T-helper 2 cell treated with Interferon-gamma antibody and Interleukin-4, amounts not matched to agents 5 μg/mL and 100 μg/mL, for 36 hours (primary cell): ENCODE measurements around the gene MFNG.

ENCODE experiments used
- DNase-seq: peaks from one replicate; pipeline ENCODE4 v3.0.0; 2021; ENCODE audit warnings: low spot score
- H3K27ac Mint-ChIP-seq: one replicate; pipeline ENCODE4 v1.8.0; 2021; ENCODE audit warnings: mild to moderate bottlenecking, mixed read lengths
- H3K27me3 Mint-ChIP-seq: one replicate; pipeline ENCODE4 v1.8.0; 2021; ENCODE audit warnings: low read depth, mixed read lengths
- H3K36me3 Mint-ChIP-seq: one replicate; pipeline ENCODE4 v1.8.0; 2021; ENCODE audit warnings: low read depth, mixed read lengths
- H3K4me1 Mint-ChIP-seq: one replicate; pipeline ENCODE4 v1.8.0; 2021; ENCODE audit warnings: low read depth, mixed read lengths
- H3K4me3 Mint-ChIP-seq: one replicate; pipeline ENCODE4 v1.8.0; 2022; ENCODE audit warnings: mild to moderate bottlenecking, moderate library complexity, mixed read lengths
- H3K9me3 Mint-ChIP-seq: one replicate; pipeline ENCODE4 v1.8.0; 2021; ENCODE audit warnings: mixed read lengths

Gene MFNG

GRCh38 chr22:37445501-37445900, 40.7 kb downstream of the MFNG start:
- Mint-ChIP-seq H3K4me3 (no peak overlapping the region), H3K36me3 (no peaks in the 10 kb centered on the region), H3K27ac (no peak overlapping the region), H3K9me3 (peaks cover 5% of the 10 kb centered on the region), H3K27me3 (peaks cover 4% of the 10 kb centered on the region), H3K4me1 (peaks cover 7% of the 10 kb centered on the region)
- no peak for DNase-seq

DNA sequence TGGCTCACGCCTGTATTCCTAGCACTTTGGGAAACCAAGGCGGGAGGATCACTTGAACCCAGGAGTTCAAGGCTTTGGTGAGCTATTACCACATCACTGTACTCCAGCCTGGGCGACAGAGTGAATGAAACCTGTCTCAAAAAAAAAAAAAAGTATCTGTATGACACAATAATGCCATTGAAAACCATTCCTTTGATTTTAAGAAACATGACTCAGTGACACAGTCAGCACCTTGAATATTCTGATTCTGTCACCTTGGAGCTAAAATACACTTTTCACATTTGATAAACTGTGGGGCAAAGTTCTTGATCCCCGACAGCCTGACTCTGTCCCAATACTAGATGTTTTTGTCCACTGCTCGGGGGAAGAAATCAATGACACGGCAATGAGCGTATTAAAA, 42.2 kb downstream of the MFNG start:
- no peak for DNase-seq
- Mint-ChIP-seq H3K27ac (no peak overlapping the region), H3K27me3 (peaks cover 9% of the 10 kb centered on the region), H3K36me3 (no peaks in the 10 kb centered on the region), H3K4me3 (no peak overlapping the region), H3K9me3 (peaks cover 5% of the 10 kb centered on the region), H3K4me1 (peaks cover 3% of the 10 kb centered on the region)

- H3K36me3 Mint-ChIP-seq = no peaks in the 10 kb centered on the region
- no peak for DNase-seq
- peaks cover 9% of the 10 kb centered on the region for H3K27me3 Mint-ChIP-seq
- H3K4me3 Mint-ChIP-seq = no peak overlapping the region
- H3K9me3 Mint-ChIP-seq = peaks cover 5% of the 10 kb centered on the region
- H3K4me1 Mint-ChIP-seq = peaks cover 3% of the 10 kb centered on the region
- H3K27ac Mint-ChIP-seq = no peak overlapping the region
Measured at GRCh38 chr22:37443086-37443485, 43.1 kb downstream of the MFNG start.

DNA sequence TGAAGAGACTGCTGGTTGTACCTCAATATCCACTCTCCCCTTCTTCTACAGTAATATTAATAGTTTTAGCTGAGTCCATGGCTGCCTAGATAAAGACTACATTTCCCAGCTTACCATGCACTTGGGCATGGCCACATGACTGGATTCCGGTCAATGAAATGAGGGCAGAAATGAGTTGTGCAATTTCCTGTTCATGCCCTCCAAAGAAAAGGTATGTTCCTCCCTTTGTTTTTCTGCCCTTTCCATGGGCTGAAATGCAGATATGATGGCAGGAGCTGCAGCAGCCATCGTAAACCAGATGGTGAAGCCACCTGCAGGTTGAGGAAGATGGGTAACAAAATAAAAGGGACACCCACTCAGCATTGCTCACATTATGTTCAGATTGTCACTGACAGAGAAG, 43.6 kb downstream of the MFNG start:
- Mint-ChIP-seq H3K4me3 (no peak overlapping the region), H3K27ac (no peak overlapping the region), H3K36me3 (no peaks in the 10 kb centered on the region), H3K9me3 (peaks cover 5% of the 10 kb centered on the region), H3K27me3 (peaks cover 9% of the 10 kb centered on the region), H3K4me1 (peaks cover 3% of the 10 kb centered on the region)
- no peak for DNase-seq

- peaks cover 3% of the 10 kb centered on the region for H3K4me1 Mint-ChIP-seq
Measured at GRCh38 chr22:37442135-37442534, 44.0 kb downstream of the MFNG start.

DNA sequence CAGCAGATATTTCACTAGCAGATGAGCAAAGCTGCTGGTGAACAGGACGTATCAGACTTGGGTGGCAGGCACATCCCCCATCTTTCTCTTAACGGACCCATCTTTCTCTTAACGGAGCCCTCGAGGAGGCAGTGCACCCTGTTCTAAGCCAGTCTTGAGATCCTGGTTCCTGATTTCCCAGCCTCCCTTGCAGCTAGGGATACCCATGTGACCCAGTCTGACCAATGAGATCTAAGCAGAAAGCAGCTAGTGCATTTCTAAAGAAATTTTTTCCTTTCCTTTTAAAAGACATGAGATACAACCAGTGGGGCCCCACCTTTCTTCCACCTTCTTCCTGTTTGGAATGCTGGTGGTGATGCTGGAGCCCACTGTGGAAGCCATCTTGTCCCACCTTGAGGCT, 45.3 kb downstream of the MFNG start:
- H3K4me3 Mint-ChIP-seq = no peak overlapping the region
- no peak for DNase-seq
- H3K4me1 Mint-ChIP-seq = peaks cover 3% of the 10 kb centered on the region
- peaks cover 5% of the 10 kb centered on the region for H3K9me3 Mint-ChIP-seq
- no peaks in the 10 kb centered on the region for H3K36me3 Mint-ChIP-seq
- H3K27me3 Mint-ChIP-seq = peaks cover 9% of the 10 kb centered on the region
- no peak overlapping the region for H3K27ac Mint-ChIP-seq

More at GRCh38 chr22:37442135-37442534, 44.0 kb downstream of the MFNG start:
- no peak for DNase-seq
- no peak overlapping the region for H3K27ac Mint-ChIP-seq
- H3K27me3 Mint-ChIP-seq = peaks cover 9% of the 10 kb centered on the region
- no peaks in the 10 kb centered on the region for H3K36me3 Mint-ChIP-seq
- peaks cover 5% of the 10 kb centered on the region for H3K9me3 Mint-ChIP-seq
- no peak overlapping the region for H3K4me3 Mint-ChIP-seq

- Mint-ChIP-seq H3K4me3 (no peak overlapping the region), H3K27ac (no peak overlapping the region), H3K4me1 (peaks cover 3% of the 10 kb centered on the region), H3K36me3 (no peaks in the 10 kb centered on the region), H3K9me3 (peaks cover 5% of the 10 kb centered on the region), H3K27me3 (peaks cover 9% of the 10 kb centered on the region)
- no peak for DNase-seq
Measured at GRCh38 chr22:37439347-37439746, 46.8 kb downstream of the MFNG start.

- Mint-ChIP-seq H3K27ac (no peak overlapping the region), H3K4me1 (peaks cover 7% of the 10 kb centered on the region), H3K36me3 (peaks cover 2% of the 10 kb centered on the region), H3K27me3 (peaks cover 5% of the 10 kb centered on the region), H3K9me3 (peaks cover 13% of the 10 kb centered on the region), H3K4me3 (no peak overlapping the region)
- no peak for DNase-seq
Measured at GRCh38 chr22:37435970-37436603, 50.1 kb downstream of the MFNG start.

GRCh38 chr22:37433786-37434185, 52.4 kb downstream of the MFNG start:
- H3K4me3 Mint-ChIP-seq = no peak overlapping the region
- H3K27me3 Mint-ChIP-seq = peaks cover 18% of the 10 kb centered on the region

DNA sequence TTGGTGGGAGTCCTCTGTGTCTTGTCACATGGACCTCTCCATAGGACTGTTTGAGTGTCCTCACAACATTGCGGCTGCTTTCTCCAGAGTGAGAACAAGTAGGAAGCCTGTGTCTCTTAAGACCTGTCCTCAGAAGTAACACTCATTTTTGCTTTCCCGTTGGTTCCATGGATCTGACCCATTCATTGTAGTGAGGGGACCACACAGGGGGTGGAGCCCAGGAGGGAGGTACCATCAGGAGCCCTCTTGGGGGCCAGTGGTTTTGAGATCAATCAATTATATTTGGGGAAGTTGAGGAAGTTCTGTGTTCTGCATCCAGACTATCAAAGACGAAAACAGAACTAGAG, 53.5 kb downstream of the MFNG start:
- Mint-ChIP-seq H3K27ac (no peak overlapping the region), H3K27me3 (peaks cover 29% of the 10 kb centered on the region), H3K9me3 (peaks cover 12% of the 10 kb centered on the region), H3K36me3 (peaks cover 2% of the 10 kb centered on the region), H3K4me1 (peaks cover 7% of the 10 kb centered on the region), H3K4me3 (no peak overlapping the region)
- no peak for DNase-seq

More at GRCh38 chr22:37433786-37434185, 52.4 kb downstream of the MFNG start:
- Mint-ChIP-seq H3K9me3 (peaks cover 12% of the 10 kb centered on the region), H3K4me1 (peaks cover 7% of the 10 kb centered on the region), H3K27ac (no peak overlapping the region), H3K36me3 (peaks cover 2% of the 10 kb centered on the region)
- DNase-seq = no peak

- H3K36me3 Mint-ChIP-seq = peaks cover 2% of the 10 kb centered on the region
- H3K27me3 Mint-ChIP-seq = peaks cover 29% of the 10 kb centered on the region
- H3K4me1 Mint-ChIP-seq = peaks cover 7% of the 10 kb centered on the region
- peak; percentile 55 for DNase-seq
- H3K27ac Mint-ChIP-seq = peak overlapping the region; percentile 70
- H3K9me3 Mint-ChIP-seq = peaks cover 12% of the 10 kb centered on the region
- H3K4me3 Mint-ChIP-seq = no peak overlapping the region
Measured at GRCh38 chr22:37431801-37432707, 54.1 kb downstream of the MFNG start.

- Mint-ChIP-seq H3K9me3 (peaks cover 12% of the 10 kb centered on the region), H3K27me3 (peaks cover 36% of the 10 kb centered on the region), H3K4me3 (no peak overlapping the region), H3K27ac (no peak overlapping the region), H3K4me1 (peaks cover 7% of the 10 kb centered on the region), H3K36me3 (peaks cover 2% of the 10 kb centered on the region)
- no peak for DNase-seq
Measured at GRCh38 chr22:37431366-37431765, 54.8 kb downstream of the MFNG start.

- peaks cover 7% of the 10 kb centered on the region for H3K4me1 Mint-ChIP-seq
- H3K9me3 Mint-ChIP-seq = peaks cover 12% of the 10 kb centered on the region
- peaks cover 40% of the 10 kb centered on the region for H3K27me3 Mint-ChIP-seq
- H3K4me3 Mint-ChIP-seq = no peak overlapping the region
- no peak for DNase-seq
- H3K36me3 Mint-ChIP-seq = peaks cover 2% of the 10 kb centered on the region
- no peak overlapping the region for H3K27ac Mint-ChIP-seq
Measured at GRCh38 chr22:37430941-37431340, 55.2 kb downstream of the MFNG start.
